GM11168 (cell line): Measurements from ENCODE around the gene KNCN.

Source experiments
- in situ Hi-C: fragments of 300-500 bp; cut with MboI; formaldehyde crosslinking; loops from one replicate; pipeline ENCODE4 v1.12.0; 2022; ENCODE audit warnings: low sequenced_read_pairs; ENCODE audit not compliant: unreplicated experiment

The KNCN gene

GRCh38 chr1:46526691-46527291 lies 24.7 kb downstream of the KNCN start:
- in situ Hi-C loops = loop anchor here (10.0 kb wide), 1 partner anchor 52 kb away; no protein-coding TSS in a partner anchor

DNA sequence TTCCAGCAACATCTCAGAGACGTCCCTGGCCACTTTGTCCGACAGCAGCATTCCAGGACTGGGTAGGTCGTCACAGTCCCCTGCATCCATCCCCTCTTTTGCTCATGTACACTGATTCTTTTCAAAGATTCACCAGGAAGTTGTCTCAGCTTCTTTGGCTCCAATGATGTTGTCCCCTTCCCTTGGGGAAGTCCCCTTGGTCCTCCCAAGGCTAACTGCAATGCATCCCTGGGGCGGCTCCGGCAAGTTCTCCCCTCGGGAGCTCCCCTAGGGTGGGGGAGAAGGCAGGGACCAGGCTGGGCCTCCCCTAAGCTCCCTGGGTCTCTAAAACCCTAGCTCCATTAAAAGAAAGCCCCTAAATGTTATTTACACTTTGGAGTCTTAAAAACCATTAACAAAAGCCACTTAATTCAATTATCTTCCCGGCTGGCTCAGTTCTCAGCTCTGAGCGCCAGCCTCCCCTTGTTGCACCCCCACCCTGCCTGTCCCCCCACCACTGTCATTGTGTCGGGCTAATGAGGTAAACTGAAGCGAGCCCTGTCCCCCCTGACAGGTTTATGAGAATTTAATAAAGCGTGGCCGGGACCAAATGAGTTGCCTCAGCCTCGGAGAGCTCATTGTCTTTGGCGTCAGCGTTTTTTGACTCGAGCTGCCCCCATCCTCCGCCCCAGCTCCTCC lies 25.3 kb downstream of the KNCN start:
- in situ Hi-C loops = loop anchor here (10.0 kb wide), 1 partner anchor 51 kb away; no protein-coding TSS in a partner anchor

- in situ Hi-C loops = loop anchor here (10.0 kb wide), 1 partner anchor 51 kb away; no protein-coding TSS in a partner anchor
Observed at GRCh38 chr1:46525253-46525983, 26.0 kb downstream of the KNCN start.

GRCh38 chr1:46524843-46525242 lies 26.6 kb downstream of the KNCN start:
- in situ Hi-C loops = loop anchor here (10.0 kb wide), 1 partner anchor 50 kb away; no protein-coding TSS in a partner anchor

GRCh38 chr1:46523496-46524353 lies 27.7 kb downstream of the KNCN start:
- in situ Hi-C loops = loop anchor here (10.0 kb wide), 1 partner anchor 49 kb away; no protein-coding TSS in a partner anchor

DNA sequence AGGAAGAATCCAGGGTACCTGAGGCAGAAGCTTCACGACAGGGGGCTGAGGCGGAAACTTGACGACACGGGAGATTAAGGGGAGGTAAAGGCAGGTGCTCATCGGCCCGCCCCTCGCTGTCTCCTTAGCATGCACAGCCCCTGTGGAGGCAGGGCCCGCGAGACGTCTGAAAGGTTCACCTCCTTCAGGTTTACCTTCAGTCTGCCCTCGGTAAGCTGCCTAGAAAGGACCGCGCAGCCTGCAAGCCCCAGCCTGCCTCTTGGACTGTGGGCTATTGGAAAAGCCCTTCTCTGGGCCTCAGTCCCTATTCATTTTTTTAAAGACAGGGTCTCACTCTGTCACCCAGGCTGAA lies 28.5 kb downstream of the KNCN start:
- in situ Hi-C loops = loop anchor here (10.0 kb wide), 1 partner anchor 48 kb away; no protein-coding TSS in a partner anchor

DNA sequence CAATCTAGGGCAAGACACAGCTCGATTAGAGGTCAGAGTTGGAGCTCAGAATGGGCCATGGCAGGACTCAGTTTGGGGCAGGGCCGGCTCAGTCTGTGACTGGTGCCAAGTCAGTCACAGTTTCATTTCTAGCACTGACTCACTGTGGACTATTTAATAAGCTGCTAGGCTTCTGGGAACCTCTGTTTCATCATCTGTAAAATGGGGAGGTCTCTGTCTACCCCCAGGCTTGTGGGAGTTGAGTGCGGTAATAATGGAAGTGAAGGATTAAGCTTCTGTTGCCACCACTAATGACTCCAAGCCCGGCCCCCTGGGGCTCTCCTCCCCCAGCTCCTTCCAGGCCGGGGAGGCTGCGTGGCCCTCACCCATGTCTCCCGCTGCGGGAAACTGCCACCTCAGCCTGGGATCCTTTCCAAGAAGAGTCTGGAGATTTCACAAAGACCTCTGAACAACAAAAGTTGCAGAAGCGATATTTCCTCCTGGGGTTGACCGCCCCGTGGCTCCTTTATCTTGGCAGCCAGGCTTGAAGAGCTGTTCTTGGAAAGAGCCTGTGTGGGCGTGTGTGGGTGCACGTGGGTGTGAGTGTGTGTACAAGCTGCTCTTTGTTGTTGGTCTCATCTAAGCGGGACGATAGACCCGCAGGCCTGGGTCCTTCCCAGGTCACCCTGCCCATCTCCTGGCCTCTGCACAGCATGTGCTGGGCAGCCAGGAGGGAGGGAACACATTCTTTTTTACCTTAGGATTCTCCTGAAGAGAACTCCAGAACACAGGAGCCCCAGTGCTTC lies 29.1 kb downstream of the KNCN start:
- in situ Hi-C loops = loop anchor here (10.0 kb wide), 1 partner anchor 48 kb away; no protein-coding TSS in a partner anchor

DNA sequence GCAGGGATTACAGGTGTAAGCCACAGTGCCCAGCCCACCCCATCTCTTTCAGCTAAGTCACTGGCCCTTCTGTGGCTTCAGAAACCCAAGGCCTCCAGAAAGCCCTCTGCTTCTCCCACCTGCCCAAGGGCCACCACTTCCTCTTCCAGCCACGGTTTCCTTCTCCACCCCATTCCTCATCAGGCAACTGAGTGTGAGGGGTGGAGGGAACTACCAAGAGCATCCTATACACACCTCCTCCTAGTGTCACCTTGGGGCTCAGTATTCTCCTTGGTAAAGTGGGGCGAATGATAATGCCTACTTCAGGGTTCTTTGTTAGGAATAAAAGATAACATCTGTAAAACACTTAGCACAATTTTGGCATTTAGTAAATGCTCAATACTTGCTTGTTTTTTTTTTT lies 30.0 kb downstream of the KNCN start:
- in situ Hi-C loops = loop anchor here (10.0 kb wide), 1 partner anchor 47 kb away; no protein-coding TSS in a partner anchor

GRCh38 chr1:46520063-46520911 lies 31.2 kb downstream of the KNCN start:
- in situ Hi-C loops = loop anchor here (10.0 kb wide), 1 partner anchor 45 kb away; no protein-coding TSS in a partner anchor

DNA sequence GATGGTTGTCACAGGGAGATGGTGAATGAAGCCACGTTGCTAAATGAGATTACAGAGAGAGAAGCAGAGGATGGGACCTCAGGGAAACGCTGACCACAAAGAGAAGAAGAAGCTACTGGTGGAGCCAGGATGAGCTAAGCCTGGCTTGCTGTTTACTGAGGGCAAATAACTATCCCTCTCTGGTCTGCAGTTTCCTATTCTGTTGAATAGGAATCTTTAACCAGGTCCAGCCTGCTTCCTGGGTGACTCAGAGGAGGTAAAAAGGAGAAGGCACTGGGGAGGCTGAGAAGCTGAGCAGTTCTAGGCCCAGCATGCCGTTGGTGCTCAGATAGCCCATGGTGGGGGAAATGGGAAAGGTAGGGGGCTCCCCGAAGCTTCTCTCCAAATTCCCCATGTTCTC lies 32.2 kb downstream of the KNCN start:
- in situ Hi-C loops = no loop called here

GRCh38 chr1:46517932-46518498 lies 33.4 kb downstream of the KNCN start:
- in situ Hi-C loops = no loop called here

- in situ Hi-C loops = no loop called here
Observed at GRCh38 chr1:46517010-46517600, 34.3 kb downstream of the KNCN start.

DNA sequence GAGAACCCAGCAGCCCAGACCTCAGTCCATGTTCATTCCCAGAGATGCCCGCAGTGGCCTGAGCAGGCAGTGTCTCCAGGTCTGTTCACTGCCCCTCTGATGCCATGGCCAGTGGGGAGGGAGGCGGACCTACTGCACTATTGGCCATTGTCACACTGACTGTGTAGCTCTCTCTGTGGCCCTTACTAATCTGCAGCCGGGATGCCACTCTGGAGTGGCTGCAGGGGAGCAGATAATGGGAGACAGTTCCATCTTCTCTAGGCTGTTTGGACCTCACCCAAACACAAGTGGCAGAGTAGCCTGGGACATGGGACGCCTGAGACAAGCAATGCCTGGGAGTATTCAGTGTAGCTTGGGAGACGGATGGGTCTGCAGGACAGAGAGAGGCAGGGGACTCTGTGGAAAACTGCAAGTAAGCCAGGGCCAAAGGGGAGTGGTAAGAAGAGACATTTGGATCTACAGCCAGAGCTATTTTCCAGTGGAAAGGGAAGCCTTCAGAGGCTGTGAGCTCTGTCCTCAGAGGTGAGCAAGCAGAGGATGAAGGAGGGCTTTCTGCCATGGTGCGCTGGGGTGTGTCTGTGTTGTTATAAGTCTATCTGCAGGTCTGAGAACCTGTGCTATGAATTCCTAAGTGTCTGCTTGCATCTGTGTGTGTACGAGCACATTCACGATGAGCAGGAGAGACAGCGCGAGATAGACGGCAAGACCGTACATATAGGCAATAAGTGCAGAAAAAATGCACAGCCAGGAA lies 35.1 kb downstream of the KNCN start:
- in situ Hi-C loops = no loop called here

DNA sequence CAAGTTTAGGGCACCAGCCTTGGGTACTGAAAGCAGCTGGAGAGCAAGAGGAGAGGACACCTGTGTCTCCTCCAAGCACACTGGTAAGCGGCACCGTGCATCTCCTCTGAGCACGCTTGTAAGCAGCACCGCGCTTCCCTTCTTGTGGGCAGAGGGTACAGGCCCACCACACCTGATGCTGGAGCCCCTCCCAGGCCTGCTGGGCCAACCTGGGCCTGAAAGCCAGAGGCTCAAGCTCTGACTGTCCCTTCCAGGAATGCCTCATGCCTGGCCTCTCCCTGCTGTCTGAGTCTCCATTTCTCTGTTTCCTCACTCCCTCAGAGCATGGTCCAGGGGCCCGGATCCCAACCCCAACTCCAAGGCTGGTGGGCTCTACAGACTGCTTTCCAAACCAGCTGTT lies 35.9 kb downstream of the KNCN start:
- in situ Hi-C loops = no loop called here

DNA sequence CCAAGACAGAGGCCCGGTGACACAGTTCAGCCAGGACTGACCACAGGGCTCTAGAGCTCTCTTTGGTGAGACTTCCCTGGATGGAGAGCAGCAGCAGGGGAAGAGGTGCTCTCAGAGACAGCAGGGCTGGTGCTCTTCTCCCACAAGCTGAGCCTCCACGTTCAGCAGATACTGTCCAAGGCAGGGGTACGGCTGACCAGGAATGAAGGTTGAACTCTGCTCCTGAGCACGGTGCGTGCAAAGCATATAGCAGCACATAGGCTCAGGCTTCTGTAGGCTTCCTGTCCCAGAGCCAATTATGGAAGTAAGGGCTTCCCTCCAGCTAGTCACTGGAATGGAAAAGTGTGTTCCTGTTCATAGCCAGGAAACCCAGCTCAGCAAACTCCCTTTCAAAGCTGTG lies 37.9 kb downstream of the KNCN start:
- in situ Hi-C loops = no loop called here

DNA sequence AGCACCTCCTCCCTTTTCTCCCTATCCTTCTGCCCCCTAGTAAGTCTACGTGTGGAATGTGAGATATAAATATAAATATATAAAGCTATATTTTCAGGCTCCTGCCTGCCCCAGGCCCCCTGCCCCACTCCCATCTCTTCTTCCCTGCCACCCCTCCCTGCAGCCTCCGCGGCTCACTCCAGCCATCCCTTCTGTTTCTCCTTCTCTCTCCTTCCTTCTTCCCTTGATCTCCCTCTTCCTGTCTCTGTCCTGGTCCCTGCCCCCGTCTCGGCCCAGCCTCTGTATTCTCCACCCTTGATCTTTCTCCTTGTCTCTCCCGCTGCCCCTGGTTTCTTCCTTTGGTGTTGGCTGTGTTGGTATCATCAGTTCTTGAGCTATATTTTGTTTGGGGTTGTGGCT lies 38.7 kb downstream of the KNCN start:
- in situ Hi-C loops = no loop called here
